Lung (tissue), 12 donors: ENCODE data around the gene BCAS2. TPM values are rescaled to one million over a fixed set of nuclear protein-coding genes. Genes with fewer than 3 reads are reported as not detected.
A peak's percentile ranks its signal among the peaks of the same experiment; 100 is the strongest.

Experiments
- ATAC-seq: fragments of 200-7000 bp; cut with Tn5 transposase; one replicate; pipeline ENCODE4 v1.9.1; 2020; ENCODE audit warnings: moderate number of reproducible peaks; ENCODE audit not compliant: insufficient read depth, low FRiP score
- DNase-seq, 3 donors: peaks; one replicate each; pipeline ENCODE4 v3.0.0-alpha.2; 2013 to 2017
- H3K27ac ChIP-seq, 2 donors: one replicate each; pipeline ENCODE4 v1.5.1; 2013; ENCODE audit warnings: mild to moderate bottlenecking in 2 of 2, moderate library complexity in 2 of 2, control low read depth in 1 of 2, inconsistent platforms in 1 of 2, low read depth in 1 of 2, low read length in 1 of 2
- H3K27me3 ChIP-seq, 3 donors: one replicate each; pipeline ENCODE4 v1.5.1; 2013; ENCODE audit warnings: low read length in 2 of 3; ENCODE audit not compliant: control insufficient read depth in 3 of 3, insufficient read depth in 3 of 3
- H3K36me3 ChIP-seq, 4 donors: one replicate each; pipeline ENCODE4 v1.5.1; 2013; ENCODE audit warnings: low read length in 4 of 4, mild to moderate bottlenecking in 1 of 4, moderate library complexity in 1 of 4; ENCODE audit not compliant: control insufficient read depth in 4 of 4, insufficient read depth in 4 of 4
- H3K4me1 ChIP-seq, 5 donors: one replicate each; pipeline ENCODE4 v1.5.1; 2013; ENCODE audit warnings: low read length in 5 of 5, mild to moderate bottlenecking in 2 of 5, moderate library complexity in 1 of 5; ENCODE audit not compliant: control insufficient read depth in 5 of 5, insufficient read depth in 5 of 5
- H3K4me3 ChIP-seq: one replicate; pipeline ENCODE4 v1.5.1; 2013; ENCODE audit warnings: mild to moderate bottlenecking, control low read depth, moderate library complexity
- H3K9ac ChIP-seq, 2 donors: one replicate each; pipeline ENCODE4 v1.5.1; 2013; ENCODE audit warnings: low read length in 2 of 2, control low read depth in 1 of 2; ENCODE audit not compliant: insufficient read depth in 1 of 2
- H3K9me3 ChIP-seq, 4 donors: one replicate each; pipeline ENCODE4 v1.5.1; 2013; ENCODE audit warnings: low read length in 3 of 4, mild to moderate bottlenecking in 1 of 4, moderate library complexity in 1 of 4; ENCODE audit not compliant: control insufficient read depth in 4 of 4, insufficient read depth in 3 of 4
- CTCF ChIP-seq: IDR thresholded peaks from 2 replicates; pipeline ENCODE4 v1.5.1; 2012; ENCODE audit warnings: mild to moderate bottlenecking; ENCODE audit errors: control extremely low read depth, extremely low read depth
- WGBS, 2 donors: extraction: QIAGEN DNeasy Blood & Tissue Kit; methylation state at CpG; one replicate each; pipeline ENCODE4 v1.1.7; 2013; 5-methylcytosine and 5-hydroxymethylcytosine counted together
- polyA plus RNA-seq, 2 donors: library from polyadenylated mRNA; stranded (reverse); fragments of 200-250 nt; gene quantifications; one replicate each; pipeline ENCODE4 v1.2.1, GENCODE V29; 2013
- total RNA-seq, 2 donors: library from RNA; depleted of rRNA in 1 of 2; stranded (reverse); fragments of >200 nt in 1 of 2; gene quantifications; one replicate each; pipeline ENCODE4 v1.2.1, GENCODE V29; 2014 to 2021
- donor health status: control.
- donor health status: control.
- donor health status: Bipolar disorder and iron deficiency.
- donor health status: healthy.
- donor health status: DM: yes; HTN: yes; CAD: no.

Gene BCAS2
- total and polyA plus RNA-seq, 4 donors, result 22.4 to 31.3 (median 29.8) TPM

- TF ChIP-seq CTCF, result no peak
- no peaks in the 10 kb centered on the region for H3K4me1 ChIP-seq
- no peak overlapping the region for H3K4me3 ChIP-seq
- H3K27me3 ChIP-seq, result no peaks in the 10 kb centered on the region
- ATAC-seq (no peak), DNase-seq (no peak)
- H3K36me3 ChIP-seq, result peaks cover 0 to 10% (median 2%) of the 10 kb centered on the region in 4 donors
- H3K9me3 ChIP-seq, result no peaks in the 10 kb centered on the region
- no peak overlapping the region for H3K27ac ChIP-seq
- H3K9ac ChIP-seq, result no peak overlapping the region
- 96 to 97% methylated on average over 3 of the region's 3 CpGs for WGBS, 2 donors
These were observed 27.6 kb upstream of the BCAS2 start for GRCh38 chr1:114609026-114609425.

GRCh38 chr1:114607223-114607622 lies 25.8 kb upstream of the BCAS2 start:
- no peak overlapping the region for H3K27ac ChIP-seq
- H3K4me1 ChIP-seq, result no peaks in the 10 kb centered on the region
- no peaks in the 10 kb centered on the region for H3K9me3 ChIP-seq
- WGBS, 2 donors, result 65 to 91% methylated on average over 1 of the region's 1 CpG
- no peak overlapping the region for H3K9ac ChIP-seq
- peaks cover 0 to 13% (median 2%) of the 10 kb centered on the region in 4 donors for H3K36me3 ChIP-seq
- no peak overlapping the region for H3K4me3 ChIP-seq
- DNase-seq (peak in 2 of 3 donors; percentile 7 to 41), ATAC-seq (no peak)
- no peak for TF ChIP-seq CTCF
- no peaks in the 10 kb centered on the region for H3K27me3 ChIP-seq

- no peak overlapping the region for H3K27ac ChIP-seq
- no peaks in the 10 kb centered on the region for H3K27me3 ChIP-seq
- no peak for TF ChIP-seq CTCF
- H3K9me3 ChIP-seq, result no peaks in the 10 kb centered on the region
- no peak overlapping the region for H3K9ac ChIP-seq
- ATAC-seq (no peak), DNase-seq (no peak)
- H3K36me3 ChIP-seq, result peaks cover 5 to 22% (median 6%) of the 10 kb centered on the region in 4 donors
- H3K4me3 ChIP-seq, result no peak overlapping the region
- 92 to 94% methylated on average over 1 of the region's 1 CpG for WGBS, 2 donors
- H3K4me1 ChIP-seq, result no peaks in the 10 kb centered on the region
These were observed 16.5 kb upstream of the BCAS2 start for GRCh38 chr1:114597949-114598348.

- no peak overlapping the region for H3K27ac ChIP-seq
- DNase-seq (no peak), ATAC-seq (no peak)
- no peak for TF ChIP-seq CTCF
- peaks cover 4 to 26% (median 6%) of the 10 kb centered on the region in 4 donors for H3K36me3 ChIP-seq
- H3K9ac ChIP-seq, result no peak overlapping the region
- no peak overlapping the region for H3K4me3 ChIP-seq
- no peaks in the 10 kb centered on the region for H3K9me3 ChIP-seq
- H3K27me3 ChIP-seq, result no peaks in the 10 kb centered on the region
- no peaks in the 10 kb centered on the region for H3K4me1 ChIP-seq
These were observed 14.2 kb upstream of the BCAS2 start for GRCh38 chr1:114595602-114596001.
